Ishikawa (cell line): ENCODE data around the gene ABL1.

Experiments
- RAD21 ChIP-seq: IDR thresholded peaks from 2 replicates; pipeline ENCODE4 v1.6.1; 2012; ENCODE audit warnings: low read depth
- REST ChIP-seq: IDR thresholded peaks from 2 replicates; pipeline ENCODE4 v1.6.1; 2012; ENCODE audit warnings: low read depth, mild to moderate bottlenecking
- TAF1 ChIP-seq: IDR thresholded peaks from 2 replicates; pipeline ENCODE4 v1.6.1; 2012; ENCODE audit warnings: low read depth, mild to moderate bottlenecking
- YY1 ChIP-seq: IDR thresholded peaks from 2 replicates; pipeline ENCODE4 v1.6.1; 2012; ENCODE audit warnings: low read depth
- TF ChIP-seq, protein P1 (sequence below): IDR thresholded peaks from 2 replicates; pipeline ENCODE4 v1.6.1; 2012

- TF ChIP-seq RAD21, result no peak
- TF ChIP-seq, protein P1, sequence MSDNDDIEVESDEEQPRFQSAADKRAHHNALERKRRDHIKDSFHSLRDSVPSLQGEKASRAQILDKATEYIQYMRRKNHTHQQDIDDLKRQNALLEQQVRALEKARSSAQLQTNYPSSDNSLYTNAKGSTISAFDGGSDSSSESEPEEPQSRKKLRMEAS, result no peak
- no peak for TF ChIP-seq YY1
- TF ChIP-seq TAF1, result no peak
- no peak for TF ChIP-seq REST
Observed at GRCh38 chr9:130854835-130855234, 19.8 kb downstream of the ABL1 start.
